HEK293 (cell line): ENCODE measurements around the gene LIN7C.

Experiments
- CTCF ChIA-PET: fragments of 350-600 bp; formaldehyde crosslinking; extraction: SDS; loops from one replicate; lab custom pipeline; 2021; ENCODE audit warnings: antibody characterized with exemption; lab: Yijun Ruan, JAX
- POLR2A ChIA-PET: fragments of 300-600 bp; formaldehyde crosslinking; extraction: SDS; loops from one replicate; lab custom pipeline; 2020; ENCODE audit warnings: antibody characterized with exemption, inconsistent platforms; lab: Yijun Ruan, JAX
- H3K27ac ChIP-seq: fragments of 200-500 bp; sonication (Bioruptor generic); 2 replicates; pipeline ENCODE4 v1.5.1; 2014; ENCODE audit warnings: low read depth, low read length, control low read depth, inconsistent platforms; ENCODE audit errors: extremely low read depth
- H3K36me3 ChIP-seq, 2 experiments: fragments of 200-500 bp in 1 of 2; sonication (Bioruptor generic) in 1 of 2; 1 replicate in 1 of 2; 2 replicates in 1 of 2; pipeline ENCODE4 v1.5.1; 2014 to 2017; ENCODE audit warnings: inconsistent platforms in 2 of 2, low read length in 2 of 2; ENCODE audit not compliant: control insufficient read depth in 2 of 2, insufficient read depth in 1 of 2
- H3K4me1 ChIP-seq: fragments of 200-500 bp; sonication (Bioruptor generic); 2 replicates; pipeline ENCODE4 v1.5.1; 2014; ENCODE audit warnings: mild to moderate bottlenecking, low read length, inconsistent platforms; ENCODE audit not compliant: control insufficient read depth, insufficient read depth
- H3K4me3 ChIP-seq: 2 replicates; pipeline ENCODE4 v1.5.1; 2011; ENCODE audit warnings: low read depth, mild to moderate bottlenecking, control low read depth, low read length, moderate library complexity
- H3K9me3 ChIP-seq: fragments of 200-500 bp; sonication (Bioruptor generic); 2 replicates; pipeline ENCODE4 v1.5.1; 2014; ENCODE audit warnings: low read depth, low read length, inconsistent platforms; ENCODE audit not compliant: control insufficient read depth, insufficient read depth
- EGR2 ChIP-seq: fragments of 450-650 bp; formaldehyde crosslinking; IDR thresholded peaks from 2 replicates; pipeline ENCODE4 v1.5.1; 2016; ENCODE audit warnings: low read depth, missing biosample characterization, missing genetic modification characterization
- GLIS2 ChIP-seq: fragments of 450-650 bp; formaldehyde crosslinking; IDR thresholded peaks from 2 replicates; pipeline ENCODE4 v1.5.1; 2016; ENCODE audit warnings: missing biosample characterization, missing genetic modification characterization
- KLF16 ChIP-seq: fragments of 450-650 bp; formaldehyde crosslinking; IDR thresholded peaks from 2 replicates; pipeline ENCODE4 v1.5.1; 2017; ENCODE audit warnings: missing biosample characterization, missing genetic modification characterization
- OVOL3 ChIP-seq: fragments of 450-650 bp; formaldehyde crosslinking; IDR thresholded peaks from 2 replicates; pipeline ENCODE4 v1.5.1; 2016; ENCODE audit warnings: missing biosample characterization, missing genetic modification characterization
- PRDM1 ChIP-seq: fragments of 450-650 bp; formaldehyde crosslinking; IDR thresholded peaks from 2 replicates; pipeline ENCODE4; 2016; ENCODE audit warnings: missing biosample characterization, missing genetic modification characterization
- PRDM10 ChIP-seq: fragments of 450-650 bp; formaldehyde crosslinking; IDR thresholded peaks from 2 replicates; pipeline ENCODE4 v1.5.1; 2016; ENCODE audit warnings: missing biosample characterization, missing genetic modification characterization
- ZBTB1 ChIP-seq: fragments of 450-650 bp; formaldehyde crosslinking; IDR thresholded peaks from 2 replicates; pipeline ENCODE4 v1.5.1; 2016; ENCODE audit warnings: missing biosample characterization, missing genetic modification characterization
- ZBTB11 ChIP-seq: fragments of 450-650 bp; formaldehyde crosslinking; conservative IDR thresholded peaks from 2 replicates; pipeline ENCODE4 v1.5.1; 2016; ENCODE audit warnings: low read depth, missing biosample characterization, missing genetic modification characterization
- ZBTB17 ChIP-seq: fragments of 450-650 bp; formaldehyde crosslinking; IDR thresholded peaks from 2 replicates; pipeline ENCODE4 v1.5.1; 2016; ENCODE audit warnings: missing biosample characterization, missing genetic modification characterization
- ZBTB26 ChIP-seq: fragments of 450-650 bp; formaldehyde crosslinking; optimal IDR thresholded peaks from 2 replicates; pipeline ENCODE3; 2016; ENCODE audit warnings: missing biosample characterization, mild to moderate bottlenecking, missing genetic modification characterization
- ZBTB48 ChIP-seq: fragments of 450-650 bp; formaldehyde crosslinking; IDR thresholded peaks from 2 replicates; pipeline ENCODE4 v1.5.1; 2016; ENCODE audit warnings: missing biosample characterization, missing genetic modification characterization
- ZFHX2 ChIP-seq: fragments of 450-650 bp; formaldehyde crosslinking; conservative IDR thresholded peaks from 2 replicates; pipeline ENCODE4 v1.5.1; 2016; ENCODE audit warnings: missing biosample characterization, missing genetic modification characterization
- ZFP37 ChIP-seq: fragments of 450-650 bp; formaldehyde crosslinking; IDR thresholded peaks from 2 replicates; pipeline ENCODE4 v1.5.1; 2016; ENCODE audit warnings: missing biosample characterization, missing genetic modification characterization
- ZNF157 ChIP-seq: fragments of 450-650 bp; formaldehyde crosslinking; IDR thresholded peaks from 2 replicates; pipeline ENCODE4 v1.5.1; 2016; ENCODE audit warnings: missing biosample characterization, missing genetic modification characterization
- ZNF184 ChIP-seq: fragments of 450-650 bp; IDR thresholded peaks from 2 replicates; pipeline ENCODE4 v1.5.1; 2018; ENCODE audit warnings: missing biosample characterization, mild to moderate bottlenecking, missing genetic modification characterization
- ZNF2 ChIP-seq: fragments of 450-650 bp; formaldehyde crosslinking; IDR thresholded peaks from 2 replicates; pipeline ENCODE4 v1.5.1; 2016; ENCODE audit warnings: missing biosample characterization, missing genetic modification characterization
- ZNF211 ChIP-seq: fragments of 450-650 bp; formaldehyde crosslinking; IDR thresholded peaks from 2 replicates; pipeline ENCODE4 v1.5.1; 2016; ENCODE audit warnings: low read depth, missing biosample characterization, missing genetic modification characterization
- ZNF221 ChIP-seq: fragments of 450-650 bp; formaldehyde crosslinking; IDR thresholded peaks from 2 replicates; pipeline ENCODE4 v1.5.1; 2017; ENCODE audit warnings: missing biosample characterization, missing genetic modification characterization, borderline replicate concordance
- ZNF335 ChIP-seq: fragments of 450-650 bp; formaldehyde crosslinking; conservative IDR thresholded peaks from 2 replicates; pipeline ENCODE4 v1.5.1; 2016; ENCODE audit warnings: missing biosample characterization, missing genetic modification characterization
- ZNF354C ChIP-seq: fragments of 450-650 bp; formaldehyde crosslinking; IDR thresholded peaks from 2 replicates; pipeline ENCODE4 v1.5.1; 2016; ENCODE audit warnings: missing biosample characterization, missing genetic modification characterization, low read depth, borderline replicate concordance
- ZNF580 ChIP-seq: fragments of 450-650 bp; formaldehyde crosslinking; IDR thresholded peaks from 2 replicates; pipeline ENCODE4 v1.5.1; 2016; ENCODE audit warnings: missing biosample characterization, missing genetic modification characterization
- ZNF768 ChIP-seq: fragments of 450-650 bp; formaldehyde crosslinking; IDR thresholded peaks from 2 replicates; pipeline ENCODE4 v1.5.1; 2018; ENCODE audit warnings: missing biosample characterization, mild to moderate bottlenecking, missing genetic modification characterization
- ZSCAN16 ChIP-seq: fragments of 450-650 bp; formaldehyde crosslinking; IDR thresholded peaks from 2 replicates; pipeline ENCODE4 v1.5.1; 2016; ENCODE audit warnings: missing biosample characterization, missing genetic modification characterization
- ZSCAN23 ChIP-seq: fragments of 450-650 bp; formaldehyde crosslinking; IDR thresholded peaks from 2 replicates; pipeline ENCODE4 v1.5.1; 2016; ENCODE audit warnings: missing biosample characterization, missing genetic modification characterization
- ZSCAN30 ChIP-seq: fragments of 450-650 bp; IDR thresholded peaks from 2 replicates; pipeline ENCODE4 v1.5.1; 2018; ENCODE audit warnings: missing biosample characterization, mild to moderate bottlenecking, missing genetic modification characterization, moderate library complexity
- ZSCAN4 ChIP-seq: fragments of 450-650 bp; formaldehyde crosslinking; IDR thresholded peaks from 2 replicates; pipeline ENCODE4 v1.5.1; 2017; ENCODE audit warnings: missing biosample characterization, missing genetic modification characterization
- ZXDB ChIP-seq: fragments of 450-650 bp; formaldehyde crosslinking; IDR thresholded peaks from 2 replicates; pipeline ENCODE4 v1.5.1; 2016; ENCODE audit warnings: missing biosample characterization, missing genetic modification characterization

The LIN7C gene

GRCh38 chr11:27506200-27507182 is at the start of gene LIN7C:
TSS of gene LIN7C (minus strand) at chr11:27506769. CDS start at chr11:27506752, 17 bp downstream.
- Histone ChIP-seq H3K36me3 (peaks cover 0 to 11% of the 10 kb centered on the region in 2 experiments; a peak in 1 of 3 replicates), H3K4me3 (peak within 1 kb of the TSS; percentile 93), H3K4me1 (no peaks in the 10 kb centered on the region), H3K9me3 (no peaks in the 10 kb centered on the region), H3K27ac (peak within 1 kb of the TSS; percentile 69)
- CTCF ChIA-PET, result interaction anchor here (0.6 to 1.6 kb wide), 3 partner anchors 9 to 102 kb away, joined by 3 to 5 read pairs (median 5); no protein-coding TSS in a partner anchor
- POLR2A ChIA-PET, result no interaction called here
- TF ChIP-seq ZNF354C (tag by site-specific recombination), result no peak
- no peak for TF ChIP-seq ZNF184 (tag by site-specific recombination)
- TF ChIP-seq OVOL3 (tag by site-specific recombination), result no peak
- TF ChIP-seq GLIS2 (tag by site-specific recombination), result no peak
- peak; percentile 70 for TF ChIP-seq ZXDB
- peak; percentile 100 for TF ChIP-seq ZSCAN30 (tag by site-specific recombination)
- no peak for TF ChIP-seq ZNF211 (tag by site-specific recombination)
- peak; percentile 65 for TF ChIP-seq PRDM10 (tag by site-specific recombination)
- no peak for TF ChIP-seq ZNF157 (tag by site-specific recombination)
- peak; percentile 67; the same call in 1 of the 2 replicates for TF ChIP-seq ZNF580 (tag by site-specific recombination)
- peak; percentile 48; the same call in 1 of the 2 replicates for TF ChIP-seq KLF16 (tag by site-specific recombination)
- TF ChIP-seq ZBTB26, result peak; percentile 16
- TF ChIP-seq ZNF2 (tag by site-specific recombination), result peak; percentile 66; the same call in 1 of the 2 replicates
- TF ChIP-seq ZNF221 (tag by site-specific recombination), result no peak
- peak; percentile 77 for TF ChIP-seq ZFHX2 (tag by site-specific recombination)
- TF ChIP-seq PRDM1, result no peak
- TF ChIP-seq ZBTB17 (tag by site-specific recombination), result peak; percentile 86
- TF ChIP-seq ZBTB11, result peak; percentile 77
- peak; percentile 89 for TF ChIP-seq ZBTB48
- no peak for TF ChIP-seq ZSCAN4
- TF ChIP-seq ZBTB1 (tag by site-specific recombination), result no peak
- TF ChIP-seq ZNF335, result peak; percentile 55
- peak; percentile 27; the same call in 1 of the 2 replicates for TF ChIP-seq ZFP37
- TF ChIP-seq ZNF768, result peak; percentile 46; the same call in 1 of the 2 replicates
- TF ChIP-seq ZSCAN23, result no peak
- TF ChIP-seq ZSCAN16 (tag by site-specific recombination), result no peak
- TF ChIP-seq EGR2, result peak; percentile 68
